WTC11 (cell line): ENCODE data around the gene POM121L2. TPM values are rescaled to one million over a fixed set of nuclear protein-coding genes. Genes with fewer than 3 reads are reported as not detected.

ENCODE experiments used
- ATAC-seq: fragments of 200-7000 bp; cut with Tn5 transposase; 2 replicates; pipeline ENCODE4 v1.10.0; 2021; ENCODE audit warnings: mild to moderate bottlenecking, moderate library complexity
- CTCF ChIA-PET: fragments of 300-600 bp; sonication (Branson Sonifier 250); formaldehyde crosslinking; loops from one replicate; lab custom pipeline; 2021; ENCODE audit warnings: antibody characterized with exemption; lab: Charles Lee
- POLR2A ChIA-PET: fragments of 350-600 bp; sonication (Branson Sonifier 250); formaldehyde crosslinking; loops from one replicate; lab custom pipeline; 2021; ENCODE audit warnings: antibody characterized with exemption; lab: Charles Lee
- DNase-seq: peaks from one replicate; pipeline ENCODE4 v3.0.0; 2021; ENCODE audit warnings: low spot score
- H3K27ac Mint-ChIP-seq: 2 replicates; pipeline ENCODE4 v1.8.0; 2021; ENCODE audit warnings: mixed read lengths
- H3K27me3 Mint-ChIP-seq: 2 replicates; pipeline ENCODE4 v1.8.0; 2021; ENCODE audit warnings: low read depth, mild to moderate bottlenecking, moderate library complexity, mixed read lengths
- H3K36me3 Mint-ChIP-seq: 2 replicates; pipeline ENCODE4 v1.8.0; 2021; ENCODE audit warnings: mixed read lengths
- H3K4me1 Mint-ChIP-seq: 2 replicates; pipeline ENCODE4 v1.8.0; 2022; ENCODE audit warnings: mixed read lengths
- H3K4me3 Mint-ChIP-seq: 2 replicates; pipeline ENCODE4 v1.8.0; 2021; ENCODE audit warnings: mild to moderate bottlenecking, moderate library complexity, mixed read lengths
- H3K9me3 Mint-ChIP-seq: 2 replicates; pipeline ENCODE4 v1.8.0; 2021; ENCODE audit warnings: mixed read lengths
- FOXP1 ChIP-seq: sonication (generic); formaldehyde crosslinking; IDR thresholded peaks from 2 replicates; pipeline ENCODE4 v1.8.0; 2022; ENCODE audit warnings: missing genetic modification reagents, mild to moderate bottlenecking, moderate library complexity, borderline replicate concordance
- GTF2I ChIP-seq: fragments of 250-450 bp; sonication (Bioruptor Pico); conservative IDR thresholded peaks from 2 replicates; pipeline ENCODE4 v1.4.0; 2021; ENCODE audit warnings: mild to moderate bottlenecking
- HMGA2 ChIP-seq: fragments of 250-450 bp; sonication (Bioruptor Pico); IDR thresholded peaks from 2 replicates; pipeline ENCODE4 v1.4.0; 2021; ENCODE audit warnings: mild to moderate bottlenecking, moderate library complexity
- IRF2 ChIP-seq: sonication (generic); formaldehyde crosslinking; IDR thresholded peaks from 2 replicates; pipeline ENCODE4 v1.8.0; 2022; ENCODE audit warnings: low read depth, missing genetic modification reagents, borderline replicate concordance
- MYBL2 ChIP-seq: sonication (generic); formaldehyde crosslinking; IDR thresholded peaks from 2 replicates; pipeline ENCODE4 v1.8.1; 2023; ENCODE audit warnings: mild to moderate bottlenecking, moderate library complexity, missing genetic modification reagents
- NFYB ChIP-seq: sonication (generic); formaldehyde crosslinking; conservative IDR thresholded peaks from 2 replicates; pipeline ENCODE4 v1.8.0; 2022; ENCODE audit warnings: low read depth, missing genetic modification reagents
- NR1H2 ChIP-seq: sonication (generic); formaldehyde crosslinking; IDR thresholded peaks from 2 replicates; pipeline ENCODE4 v1.9.0; 2021; ENCODE audit warnings: mild to moderate bottlenecking, moderate library complexity, missing genetic modification reagents
- PRRX2 ChIP-seq: fragments of 250-450 bp; sonication (Bioruptor Pico); IDR thresholded peaks from 2 replicates; pipeline ENCODE4 v1.8.0; 2021; ENCODE audit warnings: mild to moderate bottlenecking
- TEAD4 ChIP-seq: sonication (generic); formaldehyde crosslinking; IDR thresholded peaks from 2 replicates; pipeline ENCODE4 v1.8.0; 2022; ENCODE audit warnings: mild to moderate bottlenecking, missing genetic modification reagents
- TP53 ChIP-seq: sonication (generic); formaldehyde crosslinking; IDR thresholded peaks from 2 replicates; pipeline ENCODE4 v1.8.1; 2023; ENCODE audit warnings: mild to moderate bottlenecking, missing genetic modification reagents
- ZNF317 ChIP-seq: sonication (generic); formaldehyde crosslinking; IDR thresholded peaks from 2 replicates; pipeline ENCODE4 v1.8.1; 2023; ENCODE audit warnings: low read depth, mild to moderate bottlenecking, moderate library complexity, missing genetic modification reagents, borderline replicate concordance
- ZNF416 ChIP-seq: fragments of 250-450 bp; sonication (Bioruptor Pico); IDR thresholded peaks from 2 replicates; pipeline ENCODE4 v1.9.0; 2021; ENCODE audit warnings: mild to moderate bottlenecking, inconsistent platforms
- ZNF671 ChIP-seq: fragments of 250-450 bp; sonication (Bioruptor Pico); IDR thresholded peaks from 2 replicates; pipeline ENCODE4 v1.8.0; 2021; ENCODE audit warnings: mild to moderate bottlenecking
- total RNA-seq: library from RNA; stranded (reverse); gene quantifications from 3 replicates; pipeline ENCODE4 v1.2.3, GENCODE V29; 2021
- TF ChIP-seq, protein P1 (sequence below): fragments of 250-450 bp; sonication (Bioruptor Pico); IDR thresholded peaks from 2 replicates; pipeline ENCODE4 v1.9.0; 2021; ENCODE audit warnings: mild to moderate bottlenecking
- TF ChIP-seq, protein P2 (sequence below): sonication (generic); formaldehyde crosslinking; IDR thresholded peaks from 2 replicates; pipeline ENCODE4 v1.8.1; 2022; ENCODE audit warnings: low read depth, mild to moderate bottlenecking, moderate library complexity, missing genetic modification reagents, borderline replicate concordance
- TF ChIP-seq, protein P3 (sequence below): fragments of 200-600 bp; IDR thresholded peaks from 2 replicates; pipeline ENCODE4 v1.8.0; 2022; ENCODE audit warnings: antibody characterized with exemption
- TF ChIP-seq, protein P4 (sequence below): sonication (generic); formaldehyde crosslinking; IDR thresholded peaks from 2 replicates; pipeline ENCODE4 v1.8.1; 2023; ENCODE audit warnings: mild to moderate bottlenecking, missing genetic modification reagents, moderate library complexity

The POM121L2 gene
- total RNA-seq, 1 experiment from 2014 or later: 0.13 TPM

DNA sequence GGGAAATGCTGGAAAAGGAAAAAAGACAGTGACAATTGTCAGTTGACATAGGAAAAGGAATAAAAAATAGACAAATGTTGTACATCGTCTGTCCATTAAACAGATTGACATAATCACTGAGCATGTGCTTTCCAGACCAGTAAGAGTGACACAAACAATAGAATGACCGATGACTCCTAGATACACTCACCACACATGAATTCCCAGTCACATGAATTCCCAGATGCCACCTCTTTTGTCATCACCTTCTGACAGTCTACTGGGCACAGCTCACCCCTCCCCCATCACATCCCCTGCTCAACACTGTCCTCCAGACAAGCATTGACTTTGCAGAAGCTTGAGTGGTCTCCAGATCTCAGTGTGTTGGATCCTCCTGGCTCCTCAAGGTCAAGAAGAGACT is 25.9 kb downstream of the POM121L2 start:
- no peak for ATAC-seq
- DNase-seq: no peak
- no peak overlapping the region for H3K27ac Mint-ChIP-seq
- no peaks in the 10 kb centered on the region for H3K9me3 Mint-ChIP-seq
- ChIA-PET POLR2A (interaction anchor here (0.6 kb wide), 1 partner anchor 25 kb away, joined by 4 read pairs; no protein-coding TSS in a partner anchor), CTCF (no interaction called here)
- no peaks in the 10 kb centered on the region for H3K36me3 Mint-ChIP-seq
- peaks cover 86% of the 10 kb centered on the region for H3K27me3 Mint-ChIP-seq
- peaks cover 24% of the 10 kb centered on the region for H3K4me1 Mint-ChIP-seq
- no peak for TF ChIP-seq GTF2I
- no peak for TF ChIP-seq TEAD4 (CRISPR knock-in tag)
- no peak for TF ChIP-seq FOXP1
- H3K4me3 Mint-ChIP-seq: 0 out of 2 replicates have a peak overlapping the region, but pooled peaks have one; percentile 3

DNA sequence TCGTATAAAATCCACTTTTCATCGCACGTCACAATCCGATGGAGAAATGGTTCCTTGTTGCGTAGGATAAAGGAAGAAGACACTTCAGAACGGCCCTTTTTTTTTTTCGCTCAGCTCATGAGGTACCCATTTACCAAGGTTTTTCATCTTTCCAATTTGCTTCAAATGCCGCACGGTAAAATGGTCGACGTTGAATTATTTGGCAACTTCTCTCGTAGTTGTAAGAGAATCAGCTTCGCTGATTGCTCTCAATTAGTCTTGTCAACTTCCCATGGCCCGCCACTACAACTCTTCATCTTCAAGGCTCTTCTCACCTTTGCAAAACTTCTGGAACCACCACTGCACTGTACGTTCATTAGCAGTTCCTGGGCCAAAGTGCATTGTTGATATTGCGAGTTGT is 28.8 kb downstream of the POM121L2 start:
- Mint-ChIP-seq H3K4me1 (peaks cover 7% of the 10 kb centered on the region; the same call in 1 of the 2 replicates), H3K9me3 (no peaks in the 10 kb centered on the region), H3K4me3 (peak overlapping the region; percentile 33), H3K36me3 (no peaks in the 10 kb centered on the region)
- POLR2A ChIA-PET: interaction anchor here (0.9 kb wide), 1 partner anchor 518 kb away, joined by 3 read pairs; no protein-coding TSS in a partner anchor
- TF ChIP-seq ZNF317 (CRISPR knock-in tag) (no peak), TP53 (CRISPR knock-in tag) (no peak), PRRX2 (CRISPR knock-in tag) (no peak), NFYB (CRISPR knock-in tag) (no peak), MYBL2 (CRISPR knock-in tag) (no peak)
- TF ChIP-seq, protein P1, sequence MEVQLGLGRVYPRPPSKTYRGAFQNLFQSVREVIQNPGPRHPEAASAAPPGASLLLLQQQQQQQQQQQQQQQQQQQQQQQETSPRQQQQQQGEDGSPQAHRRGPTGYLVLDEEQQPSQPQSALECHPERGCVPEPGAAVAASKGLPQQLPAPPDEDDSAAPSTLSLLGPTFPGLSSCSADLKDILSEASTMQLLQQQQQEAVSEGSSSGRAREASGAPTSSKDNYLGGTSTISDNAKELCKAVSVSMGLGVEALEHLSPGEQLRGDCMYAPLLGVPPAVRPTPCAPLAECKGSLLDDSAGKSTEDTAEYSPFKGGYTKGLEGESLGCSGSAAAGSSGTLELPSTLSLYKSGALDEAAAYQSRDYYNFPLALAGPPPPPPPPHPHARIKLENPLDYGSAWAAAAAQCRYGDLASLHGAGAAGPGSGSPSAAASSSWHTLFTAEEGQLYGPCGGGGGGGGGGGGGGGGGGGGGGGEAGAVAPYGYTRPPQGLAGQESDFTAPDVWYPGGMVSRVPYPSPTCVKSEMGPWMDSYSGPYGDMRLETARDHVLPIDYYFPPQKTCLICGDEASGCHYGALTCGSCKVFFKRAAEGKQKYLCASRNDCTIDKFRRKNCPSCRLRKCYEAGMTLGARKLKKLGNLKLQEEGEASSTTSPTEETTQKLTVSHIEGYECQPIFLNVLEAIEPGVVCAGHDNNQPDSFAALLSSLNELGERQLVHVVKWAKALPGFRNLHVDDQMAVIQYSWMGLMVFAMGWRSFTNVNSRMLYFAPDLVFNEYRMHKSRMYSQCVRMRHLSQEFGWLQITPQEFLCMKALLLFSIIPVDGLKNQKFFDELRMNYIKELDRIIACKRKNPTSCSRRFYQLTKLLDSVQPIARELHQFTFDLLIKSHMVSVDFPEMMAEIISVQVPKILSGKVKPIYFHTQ: no peak
- TF ChIP-seq, protein P2, sequence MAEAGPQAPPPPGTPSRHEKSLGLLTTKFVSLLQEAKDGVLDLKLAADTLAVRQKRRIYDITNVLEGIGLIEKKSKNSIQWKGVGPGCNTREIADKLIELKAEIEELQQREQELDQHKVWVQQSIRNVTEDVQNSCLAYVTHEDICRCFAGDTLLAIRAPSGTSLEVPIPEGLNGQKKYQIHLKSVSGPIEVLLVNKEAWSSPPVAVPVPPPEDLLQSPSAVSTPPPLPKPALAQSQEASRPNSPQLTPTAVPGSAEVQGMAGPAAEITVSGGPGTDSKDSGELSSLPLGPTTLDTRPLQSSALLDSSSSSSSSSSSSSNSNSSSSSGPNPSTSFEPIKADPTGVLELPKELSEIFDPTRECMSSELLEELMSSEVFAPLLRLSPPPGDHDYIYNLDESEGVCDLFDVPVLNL (CRISPR knock-in tag): no peak
- TF ChIP-seq, protein P3, sequence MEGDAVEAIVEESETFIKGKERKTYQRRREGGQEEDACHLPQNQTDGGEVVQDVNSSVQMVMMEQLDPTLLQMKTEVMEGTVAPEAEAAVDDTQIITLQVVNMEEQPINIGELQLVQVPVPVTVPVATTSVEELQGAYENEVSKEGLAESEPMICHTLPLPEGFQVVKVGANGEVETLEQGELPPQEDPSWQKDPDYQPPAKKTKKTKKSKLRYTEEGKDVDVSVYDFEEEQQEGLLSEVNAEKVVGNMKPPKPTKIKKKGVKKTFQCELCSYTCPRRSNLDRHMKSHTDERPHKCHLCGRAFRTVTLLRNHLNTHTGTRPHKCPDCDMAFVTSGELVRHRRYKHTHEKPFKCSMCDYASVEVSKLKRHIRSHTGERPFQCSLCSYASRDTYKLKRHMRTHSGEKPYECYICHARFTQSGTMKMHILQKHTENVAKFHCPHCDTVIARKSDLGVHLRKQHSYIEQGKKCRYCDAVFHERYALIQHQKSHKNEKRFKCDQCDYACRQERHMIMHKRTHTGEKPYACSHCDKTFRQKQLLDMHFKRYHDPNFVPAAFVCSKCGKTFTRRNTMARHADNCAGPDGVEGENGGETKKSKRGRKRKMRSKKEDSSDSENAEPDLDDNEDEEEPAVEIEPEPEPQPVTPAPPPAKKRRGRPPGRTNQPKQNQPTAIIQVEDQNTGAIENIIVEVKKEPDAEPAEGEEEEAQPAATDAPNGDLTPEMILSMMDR: no peak
- TF ChIP-seq, all 79 proteins: peak for 0
- H3K27me3 Mint-ChIP-seq: peaks cover 65% of the 10 kb centered on the region
- CTCF ChIA-PET: interaction anchor here (0.5 to 0.9 kb wide), 2 partner anchors 13 to 1248 kb away, joined by 3 to 4 read pairs; no protein-coding TSS in a partner anchor
- H3K27ac Mint-ChIP-seq: no peak overlapping the region
- DNase-seq (no peak), ATAC-seq (no peak)

DNA sequence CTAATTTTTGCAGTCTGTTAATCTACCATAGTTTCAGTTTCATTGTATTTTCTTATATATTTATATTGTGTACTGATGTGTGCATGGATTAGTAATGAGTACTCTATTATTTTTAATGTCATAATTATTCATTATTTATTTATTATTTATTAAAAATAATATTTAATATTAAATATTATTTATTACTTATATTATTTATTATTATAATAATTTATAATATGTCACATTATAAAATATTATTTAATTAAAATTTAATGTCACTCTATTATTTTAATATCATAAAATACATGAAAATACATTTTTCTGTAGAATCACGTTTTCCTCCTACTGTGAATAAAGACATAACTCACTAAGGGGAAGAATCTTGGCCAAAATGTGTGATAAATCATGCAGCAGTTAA is 30.5 kb downstream of the POM121L2 start:
- Mint-ChIP-seq H3K27me3 (peaks cover 55% of the 10 kb centered on the region), H3K9me3 (no peaks in the 10 kb centered on the region), H3K4me1 (no peaks in the 10 kb centered on the region), H3K4me3 (peak overlapping the region; percentile 93), H3K36me3 (no peaks in the 10 kb centered on the region), H3K27ac (no peak overlapping the region)
- POLR2A ChIA-PET: no interaction called here
- ATAC-seq (no peak), DNase-seq (no peak)
- TF ChIP-seq ZNF416 (no peak), HMGA2 (peak; percentile 98; the same call in 1 of the 2 replicates), NR1H2 (no peak), ZNF671 (CRISPR knock-in tag) (no peak), IRF2 (CRISPR knock-in tag) (no peak)
- TF ChIP-seq, protein P4, sequence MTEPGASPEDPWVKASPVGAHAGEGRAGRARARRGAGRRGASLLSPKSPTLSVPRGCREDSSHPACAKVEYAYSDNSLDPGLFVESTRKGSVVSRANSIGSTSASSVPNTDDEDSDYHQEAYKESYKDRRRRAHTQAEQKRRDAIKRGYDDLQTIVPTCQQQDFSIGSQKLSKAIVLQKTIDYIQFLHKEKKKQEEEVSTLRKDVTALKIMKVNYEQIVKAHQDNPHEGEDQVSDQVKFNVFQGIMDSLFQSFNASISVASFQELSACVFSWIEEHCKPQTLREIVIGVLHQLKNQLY (CRISPR knock-in tag): no peak
- CTCF ChIA-PET: interaction anchor here (2.5 kb wide), 1 partner anchor 30 kb away, joined by 12 read pairs; no protein-coding TSS in a partner anchor
